RWPE1 (cell line): ENCODE results near the gene ERC2.
A peak's percentile ranks its signal among the peaks of the same experiment; 100 is the strongest.

Source experiments
- CTCF ChIA-PET: fragments of 350-600 bp; sonication (Branson Sonifier 250); formaldehyde crosslinking; extraction: SDS; loops from one replicate; lab custom pipeline; 2021; lab: Yijun Ruan, JAX
- POLR2A ChIA-PET: fragments of 400-600 bp; formaldehyde crosslinking; extraction: SDS; loops from one replicate; lab custom pipeline; 2020; ENCODE audit warnings: antibody characterized with exemption; ENCODE audit not compliant: low non-redundant PET; lab: Yijun Ruan, JAX
- DNase-seq: peaks from one replicate; pipeline ENCODE4 v3.0.0; 2012; ENCODE audit warnings: low spot score
- H3K27ac ChIP-seq: fragments of 450-650 bp; 2 replicates; pipeline ENCODE4 v1.5.1; 2017
- TF ChIP-seq, protein P1 (sequence below): fragments of 450-650 bp; conservative IDR thresholded peaks from 2 replicates; pipeline ENCODE4 v1.5.1; 2017; ENCODE audit warnings: low read depth, mild to moderate bottlenecking

The ERC2 gene

DNA sequence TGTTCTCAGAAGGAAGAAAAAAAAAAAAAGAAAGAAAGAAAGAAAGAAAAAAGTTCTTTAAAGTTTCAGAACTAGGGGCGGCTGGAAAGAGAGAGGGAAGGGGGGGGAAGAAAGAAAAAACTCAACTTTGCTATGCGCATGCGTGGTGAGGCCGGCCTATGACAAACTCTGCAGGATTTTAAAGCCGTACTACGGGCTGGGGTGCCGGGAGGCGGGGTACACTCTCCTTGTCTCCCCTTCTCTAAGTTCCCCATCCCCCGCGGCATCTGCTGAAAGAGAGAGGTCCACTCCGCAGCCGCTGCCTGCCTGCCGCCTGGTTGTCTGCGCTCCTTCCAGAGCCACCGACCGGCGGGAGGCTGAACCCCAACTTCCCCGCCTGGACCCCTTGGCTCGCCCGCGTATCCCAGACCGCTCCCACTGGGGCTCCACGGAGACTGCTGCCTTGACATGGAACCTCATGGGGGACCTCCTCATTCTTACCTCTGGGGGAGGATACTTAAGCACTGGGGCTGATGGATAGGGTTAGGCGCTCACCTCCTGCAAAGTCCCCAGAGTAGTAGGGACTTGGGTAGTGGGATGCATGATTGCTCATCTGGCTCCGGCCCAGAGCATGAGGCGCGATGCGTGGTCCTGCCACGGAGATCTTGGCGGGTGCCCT is 979.7 kb downstream of the ERC2 start:
- peak; percentile 69 for DNase-seq
- TF ChIP-seq, protein P1, sequence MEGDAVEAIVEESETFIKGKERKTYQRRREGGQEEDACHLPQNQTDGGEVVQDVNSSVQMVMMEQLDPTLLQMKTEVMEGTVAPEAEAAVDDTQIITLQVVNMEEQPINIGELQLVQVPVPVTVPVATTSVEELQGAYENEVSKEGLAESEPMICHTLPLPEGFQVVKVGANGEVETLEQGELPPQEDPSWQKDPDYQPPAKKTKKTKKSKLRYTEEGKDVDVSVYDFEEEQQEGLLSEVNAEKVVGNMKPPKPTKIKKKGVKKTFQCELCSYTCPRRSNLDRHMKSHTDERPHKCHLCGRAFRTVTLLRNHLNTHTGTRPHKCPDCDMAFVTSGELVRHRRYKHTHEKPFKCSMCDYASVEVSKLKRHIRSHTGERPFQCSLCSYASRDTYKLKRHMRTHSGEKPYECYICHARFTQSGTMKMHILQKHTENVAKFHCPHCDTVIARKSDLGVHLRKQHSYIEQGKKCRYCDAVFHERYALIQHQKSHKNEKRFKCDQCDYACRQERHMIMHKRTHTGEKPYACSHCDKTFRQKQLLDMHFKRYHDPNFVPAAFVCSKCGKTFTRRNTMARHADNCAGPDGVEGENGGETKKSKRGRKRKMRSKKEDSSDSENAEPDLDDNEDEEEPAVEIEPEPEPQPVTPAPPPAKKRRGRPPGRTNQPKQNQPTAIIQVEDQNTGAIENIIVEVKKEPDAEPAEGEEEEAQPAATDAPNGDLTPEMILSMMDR, result no peak
- ChIA-PET CTCF (no interaction called here), POLR2A (no interaction called here)
- H3K27ac ChIP-seq, result peak overlapping the region; percentile 87

DNA sequence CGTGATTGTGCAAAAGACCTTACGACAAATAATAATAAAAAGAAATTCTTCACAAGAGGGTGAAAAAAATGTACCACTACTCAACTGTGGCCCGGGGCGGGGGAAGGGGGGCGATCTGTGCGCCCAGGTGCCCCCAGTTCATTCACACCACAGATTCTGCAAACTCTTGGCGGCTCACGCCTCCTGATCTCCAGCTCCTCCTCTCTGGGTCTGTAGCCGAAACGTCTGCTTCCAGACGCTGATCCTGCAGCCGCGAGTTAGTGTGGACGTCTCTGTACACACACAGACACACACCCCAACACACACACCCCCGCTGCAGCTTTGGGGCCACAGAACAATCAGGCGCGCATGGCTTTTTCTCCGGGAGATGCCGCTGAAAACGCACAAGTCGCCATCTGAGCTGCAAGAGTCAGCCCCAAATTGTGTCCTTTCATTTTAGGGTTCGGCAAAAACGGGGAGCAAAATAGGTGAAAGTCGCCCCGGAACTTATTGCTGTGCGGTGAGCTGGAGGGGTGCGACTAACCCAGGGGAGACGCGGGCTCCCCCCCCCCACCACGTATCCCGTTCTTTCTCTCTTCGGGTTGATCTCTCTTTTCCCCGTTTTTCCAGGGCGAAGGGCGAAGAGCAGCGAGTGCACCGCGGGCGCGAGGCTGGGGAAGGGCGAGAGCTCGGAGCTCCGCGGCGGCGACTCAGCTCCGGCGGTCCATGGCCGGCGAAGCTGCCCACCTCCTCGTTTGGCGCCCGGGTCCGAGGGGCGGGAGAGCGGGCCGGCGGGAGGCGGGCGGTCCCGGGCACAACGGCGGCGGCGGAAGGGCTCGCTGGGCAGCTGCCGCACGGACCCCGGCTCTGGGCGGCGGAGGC is 980.7 kb downstream of the ERC2 start:
- CTCF ChIA-PET, result interaction anchor here (0.6 kb wide), 1 partner anchor 198 kb away, joined by 3 read pairs; no protein-coding TSS in a partner anchor
- peak; percentile 16 for DNase-seq
- peak overlapping the region; percentile 87 for H3K27ac ChIP-seq
- TF ChIP-seq, protein P1, result 0 out of 2 replicates have a peak, but pooled peaks have one; percentile 10
- POLR2A ChIA-PET, result no interaction called here

DNA sequence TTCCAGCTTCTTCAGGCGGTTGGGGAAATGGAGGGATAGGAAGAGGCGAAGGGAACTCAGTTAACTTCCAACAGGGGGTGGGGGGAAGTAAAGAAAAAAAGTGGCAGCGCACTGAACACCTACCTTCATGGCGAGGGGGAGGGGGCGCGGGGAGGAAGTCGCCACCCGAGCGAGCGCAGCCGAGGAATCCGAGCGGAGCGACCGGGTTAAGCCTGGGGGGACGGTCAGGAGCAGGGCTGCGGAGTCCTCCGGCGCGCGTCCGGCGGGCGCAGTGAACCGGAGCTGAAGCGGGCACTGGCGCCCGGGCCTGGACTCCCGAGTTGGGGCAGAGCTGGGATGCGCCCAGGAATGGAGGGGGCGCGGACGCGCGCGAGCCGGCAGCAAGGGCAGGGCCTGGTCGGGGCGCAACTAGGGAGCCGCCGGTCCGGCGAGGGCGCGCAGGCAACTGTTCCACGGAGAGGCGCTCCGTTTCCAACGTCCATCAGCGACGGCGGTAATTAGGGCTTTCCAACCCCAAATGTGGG is 981.3 kb downstream of the ERC2 start, which contains the start of gene WNT5A:
TSS of gene WNT5A (minus strand) at position 450 of the 524 bp plus-strand sequence. CDS start at position 129, 321 bp downstream.
- TF ChIP-seq, protein P1, result no peak
- ChIA-PET POLR2A (no interaction called here), CTCF (interaction anchor here (0.6 to 0.7 kb wide), 2 partner anchors 11 to 213 kb away, joined by 3 to 4 read pairs; no protein-coding TSS in a partner anchor)
- DNase-seq, result peak; percentile 18
- peak within 1 kb of the TSS; percentile 87 for H3K27ac ChIP-seq

DNA sequence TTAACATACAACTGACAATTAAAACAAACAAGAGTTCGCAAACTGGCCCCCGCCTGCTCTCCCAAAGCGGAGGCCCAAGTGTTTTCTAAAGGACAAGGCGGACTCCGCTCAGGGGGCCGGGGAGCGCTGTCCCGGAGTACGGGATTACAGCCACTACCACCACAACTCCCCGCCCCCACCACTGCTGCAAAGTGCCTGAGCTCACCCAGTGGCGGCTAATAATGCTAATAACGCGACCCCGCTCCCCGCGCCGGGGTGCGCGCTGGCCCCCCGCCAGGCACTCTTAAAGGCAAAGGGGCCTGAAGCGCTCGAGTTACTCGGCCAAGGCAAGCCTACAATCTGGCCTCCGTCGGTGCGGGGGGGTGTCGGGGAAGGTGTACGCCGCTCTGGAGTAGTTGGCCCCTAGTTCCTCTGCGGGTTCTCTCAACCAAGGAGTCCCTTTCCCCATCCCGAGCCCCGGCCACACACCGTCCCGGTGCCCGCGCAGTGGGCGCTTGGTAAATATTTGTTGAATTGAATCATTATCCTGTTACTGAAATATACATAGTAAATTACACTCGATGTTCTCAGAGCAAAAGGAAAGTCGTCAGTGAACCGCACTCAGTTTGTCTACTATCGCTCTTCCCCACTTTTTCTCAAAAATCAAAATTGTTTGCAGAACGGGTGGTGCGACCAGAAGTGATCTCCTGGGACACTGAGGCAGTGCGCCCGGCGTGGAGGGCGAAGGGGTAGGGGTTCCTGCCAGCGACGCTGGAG is 982.0 kb downstream of the ERC2 start:
- CTCF ChIA-PET, result interaction anchor here (0.6 to 0.7 kb wide), 3 partner anchors 12 to 236 kb away, joined by 3 to 5 read pairs (median 4); no protein-coding TSS in a partner anchor
- no peak for DNase-seq
- POLR2A ChIA-PET, result no interaction called here
- H3K27ac ChIP-seq, result peak overlapping the region; percentile 87
- TF ChIP-seq, protein P1, result no peak

DNA sequence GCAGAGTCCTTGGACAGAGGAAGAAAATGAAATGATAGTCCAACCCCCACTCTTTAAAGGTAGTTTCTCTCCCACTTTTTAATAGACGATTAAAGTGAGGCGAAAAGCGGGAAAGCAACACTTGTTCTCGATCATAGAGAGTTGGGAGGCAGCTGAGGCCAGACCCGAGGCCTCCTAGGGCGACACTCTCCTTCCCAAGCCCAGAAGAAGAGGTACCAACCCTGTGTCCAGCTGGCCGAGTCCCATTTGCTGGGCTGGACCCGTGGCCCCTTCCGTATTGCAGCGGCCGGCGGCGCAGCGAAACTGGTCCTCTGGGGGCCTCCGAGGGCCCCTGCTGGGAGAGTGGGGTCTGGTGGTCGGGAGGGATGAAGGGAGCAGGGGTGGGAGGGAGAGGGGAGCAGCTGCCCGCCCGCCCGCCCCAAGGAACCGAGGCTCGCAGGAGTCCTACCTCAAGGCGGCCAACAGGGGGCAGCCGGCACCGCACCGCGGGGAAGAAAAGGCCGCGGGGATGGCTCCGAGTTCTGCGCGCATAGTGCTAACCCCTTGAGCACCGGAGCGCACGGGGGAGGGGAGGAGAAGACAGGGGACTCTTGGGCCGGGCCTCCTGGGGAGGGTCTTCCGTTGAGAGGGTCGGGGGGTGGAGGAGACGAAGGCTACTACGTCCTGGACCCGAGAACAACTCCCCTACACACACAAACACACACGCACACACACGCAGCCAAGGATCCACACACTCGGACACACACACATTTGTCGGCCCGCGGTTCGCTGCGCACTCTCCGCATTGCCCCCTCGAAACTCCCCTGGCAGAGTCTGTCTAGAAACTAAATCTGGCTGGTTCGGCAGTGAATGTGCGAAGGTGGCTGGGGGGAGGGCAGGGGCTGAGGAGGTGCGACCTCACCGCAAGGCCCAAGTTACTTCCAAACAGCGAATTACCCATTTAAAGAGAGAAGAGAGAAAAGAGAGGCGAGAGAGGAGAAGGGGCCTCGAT is 983.2 kb downstream of the ERC2 start:
- no peak for DNase-seq
- CTCF ChIA-PET, result interaction anchor here (0.6 kb wide), 1 partner anchor 31 kb away, joined by 3 read pairs; no protein-coding TSS in a partner anchor
- H3K27ac ChIP-seq, result peak overlapping the region; percentile 87
- POLR2A ChIA-PET, result no interaction called here
- TF ChIP-seq, protein P1, result peak; percentile 60
